Activated naive CD4-positive, alpha-beta T cell treated with anti-CD3 and anti-CD28 coated beads, Interleukin-2, amount 50 U/mL, for 24 hours (primary cell): ENCODE data around the gene SETDB1.

Experiments used
- H3K27ac Mint-ChIP-seq: one replicate; pipeline ENCODE4 v1.8.0; 2021; ENCODE audit warnings: mild to moderate bottlenecking, mixed read lengths
- H3K27me3 Mint-ChIP-seq: one replicate; pipeline ENCODE4 v1.8.0; 2021; ENCODE audit warnings: mixed read lengths
- H3K36me3 Mint-ChIP-seq: one replicate; pipeline ENCODE4 v1.8.0; 2021; ENCODE audit warnings: mixed read lengths
- H3K4me1 Mint-ChIP-seq: one replicate; pipeline ENCODE4 v1.8.0; 2021; ENCODE audit warnings: mixed read lengths
- H3K4me3 Mint-ChIP-seq: one replicate; pipeline ENCODE4 v1.8.0; 2021; ENCODE audit warnings: mild to moderate bottlenecking, mixed read lengths
- H3K9me3 Mint-ChIP-seq: one replicate; pipeline ENCODE4 v1.8.0; 2021; ENCODE audit warnings: mixed read lengths

The SETDB1 gene

GRCh38 chr1:150979092-150980056 is 53.2 kb downstream of the SETDB1 start:
- peak overlapping the region; percentile 47 for H3K4me3 Mint-ChIP-seq
- H3K27me3 Mint-ChIP-seq: no peaks in the 10 kb centered on the region
- H3K9me3 Mint-ChIP-seq: no peaks in the 10 kb centered on the region
- H3K36me3 Mint-ChIP-seq: no peaks in the 10 kb centered on the region
- no peak overlapping the region for H3K27ac Mint-ChIP-seq
- H3K4me1 Mint-ChIP-seq: peaks cover 45% of the 10 kb centered on the region

- peaks cover 35% of the 10 kb centered on the region for H3K4me1 Mint-ChIP-seq
These were observed 55.1 kb downstream of the SETDB1 start for GRCh38 chr1:150981177-150981804.

GRCh38 chr1:150981805-150982712 is 55.9 kb downstream of the SETDB1 start, which contains the start of gene ANXA9:
Gene ANXA9, plus strand, starts transcription at chr1:150982292. Its CDS starts 814 bp downstream, at chr1:150983106.
- H3K27me3 Mint-ChIP-seq: no peaks in the 10 kb centered on the region
- H3K27ac Mint-ChIP-seq: no peak within 1 kb of the TSS
- no peak within 1 kb of the TSS for H3K4me3 Mint-ChIP-seq
- no peaks in the 10 kb centered on the region for H3K9me3 Mint-ChIP-seq
- no peaks in the 10 kb centered on the region for H3K36me3 Mint-ChIP-seq
- peaks cover 27% of the 10 kb centered on the region for H3K4me1 Mint-ChIP-seq

More at GRCh38 chr1:150981177-150981804, 55.1 kb downstream of the SETDB1 start:
- Mint-ChIP-seq H3K27ac (no peak overlapping the region), H3K36me3 (no peaks in the 10 kb centered on the region), H3K27me3 (no peaks in the 10 kb centered on the region), H3K9me3 (no peaks in the 10 kb centered on the region), H3K4me3 (no peak overlapping the region)

GRCh38 chr1:150985179-150985825 is 59.1 kb downstream of the SETDB1 start:
- Mint-ChIP-seq H3K4me3 (no peak overlapping the region), H3K36me3 (no peaks in the 10 kb centered on the region), H3K27me3 (no peaks in the 10 kb centered on the region), H3K4me1 (peaks cover 8% of the 10 kb centered on the region), H3K27ac (peak overlapping the region; percentile 76), H3K9me3 (no peaks in the 10 kb centered on the region)

GRCh38 chr1:150987924-150988323 is 61.8 kb downstream of the SETDB1 start:
- Mint-ChIP-seq H3K4me1 (peaks cover 8% of the 10 kb centered on the region), H3K27me3 (no peaks in the 10 kb centered on the region), H3K4me3 (no peak overlapping the region), H3K9me3 (no peaks in the 10 kb centered on the region), H3K36me3 (no peaks in the 10 kb centered on the region), H3K27ac (no peak overlapping the region)

GRCh38 chr1:150992626-150993025 is 66.5 kb downstream of the SETDB1 start:
- no peak overlapping the region for H3K4me3 Mint-ChIP-seq
- no peaks in the 10 kb centered on the region for H3K9me3 Mint-ChIP-seq
- no peaks in the 10 kb centered on the region for H3K36me3 Mint-ChIP-seq
- H3K27ac Mint-ChIP-seq: peak overlapping the region; percentile 55
- peaks cover 13% of the 10 kb centered on the region for H3K4me1 Mint-ChIP-seq
- H3K27me3 Mint-ChIP-seq: no peaks in the 10 kb centered on the region

GRCh38 chr1:150994248-150994647 is 68.1 kb downstream of the SETDB1 start:
- Mint-ChIP-seq H3K9me3 (no peaks in the 10 kb centered on the region), H3K27ac (peak overlapping the region; percentile 60), H3K36me3 (no peaks in the 10 kb centered on the region)

GRCh38 chr1:150995460-150995859 is 69.3 kb downstream of the SETDB1 start:
- Mint-ChIP-seq H3K36me3 (no peaks in the 10 kb centered on the region), H3K9me3 (no peaks in the 10 kb centered on the region), H3K27ac (peak overlapping the region; percentile 8), H3K27me3 (no peaks in the 10 kb centered on the region), H3K4me3 (no peak overlapping the region), H3K4me1 (peaks cover 15% of the 10 kb centered on the region)

More at GRCh38 chr1:150994248-150994647, 68.1 kb downstream of the SETDB1 start:
- no peaks in the 10 kb centered on the region for H3K27me3 Mint-ChIP-seq
- H3K4me3 Mint-ChIP-seq: no peak overlapping the region
- H3K4me1 Mint-ChIP-seq: peaks cover 10% of the 10 kb centered on the region

- Mint-ChIP-seq H3K36me3 (peaks cover 3% of the 10 kb centered on the region), H3K9me3 (no peaks in the 10 kb centered on the region), H3K27me3 (no peaks in the 10 kb centered on the region), H3K4me3 (no peak overlapping the region), H3K27ac (peak overlapping the region; percentile 52), H3K4me1 (peaks cover 19% of the 10 kb centered on the region)
These were observed 69.7 kb downstream of the SETDB1 start for GRCh38 chr1:150995896-150996295.

- Mint-ChIP-seq H3K27me3 (no peaks in the 10 kb centered on the region), H3K4me3 (no peak overlapping the region), H3K9me3 (no peaks in the 10 kb centered on the region), H3K36me3 (peaks cover 3% of the 10 kb centered on the region), H3K4me1 (peaks cover 33% of the 10 kb centered on the region), H3K27ac (peak overlapping the region; percentile 80)
These were observed 71.1 kb downstream of the SETDB1 start for GRCh38 chr1:150997126-150997872.

- H3K27me3 Mint-ChIP-seq: no peaks in the 10 kb centered on the region
- H3K4me3 Mint-ChIP-seq: no peak overlapping the region
- H3K9me3 Mint-ChIP-seq: no peaks in the 10 kb centered on the region
- no peak overlapping the region for H3K27ac Mint-ChIP-seq
- peaks cover 39% of the 10 kb centered on the region for H3K4me1 Mint-ChIP-seq
- H3K36me3 Mint-ChIP-seq: peaks cover 3% of the 10 kb centered on the region
These were observed 71.8 kb downstream of the SETDB1 start for GRCh38 chr1:150997949-150998348.

GRCh38 chr1:150999051-150999674 is 73.0 kb downstream of the SETDB1 start:
- Mint-ChIP-seq H3K4me1 (peaks cover 46% of the 10 kb centered on the region), H3K4me3 (no peak overlapping the region), H3K27me3 (no peaks in the 10 kb centered on the region), H3K9me3 (no peaks in the 10 kb centered on the region), H3K27ac (no peak overlapping the region), H3K36me3 (peaks cover 3% of the 10 kb centered on the region)

- no peaks in the 10 kb centered on the region for H3K27me3 Mint-ChIP-seq
- H3K36me3 Mint-ChIP-seq: peaks cover 3% of the 10 kb centered on the region
- peaks cover 49% of the 10 kb centered on the region for H3K4me1 Mint-ChIP-seq
- H3K27ac Mint-ChIP-seq: peak overlapping the region; percentile 84
- H3K9me3 Mint-ChIP-seq: no peaks in the 10 kb centered on the region
- no peak overlapping the region for H3K4me3 Mint-ChIP-seq
These were observed 73.8 kb downstream of the SETDB1 start for GRCh38 chr1:150999926-151000325.

- Mint-ChIP-seq H3K27me3 (no peaks in the 10 kb centered on the region), H3K4me3 (no peak overlapping the region), H3K9me3 (no peaks in the 10 kb centered on the region), H3K36me3 (peaks cover 3% of the 10 kb centered on the region), H3K4me1 (peaks cover 50% of the 10 kb centered on the region), H3K27ac (peak overlapping the region; percentile 84)
These were observed 74.2 kb downstream of the SETDB1 start for GRCh38 chr1:151000408-151000807.
